HepG2 (cell line): ENCODE data around the gene DDN. TPM values are rescaled to one million over a fixed set of nuclear protein-coding genes. Genes with fewer than 3 reads are reported as not detected.

Experiments used
- ERF ChIP-seq: IDR thresholded peaks from 2 replicates; pipeline ENCODE4 v1.6.1; 2018; ENCODE audit warnings: missing biosample characterization, missing genetic modification reagents
- FOXP4 ChIP-seq: sonication (generic); formaldehyde crosslinking; IDR thresholded peaks from 2 replicates; pipeline ENCODE4 v1.4.0; 2020; ENCODE audit warnings: missing genetic modification reagents
- GABPB1 ChIP-seq: IDR thresholded peaks from 2 replicates; pipeline ENCODE4 v1.6.1; 2016; ENCODE audit warnings: mild to moderate bottlenecking, missing genetic modification reagents, moderate library complexity, missing compliant biosample characterization
- PHF5A ChIP-seq: IDR thresholded peaks from one replicate; pipeline ENCODE4 v1.6.1; 2018; ENCODE audit warnings: low read depth, missing genetic modification reagents; ENCODE audit not compliant: unreplicated experiment
- SMC3 ChIP-seq: IDR thresholded peaks from 2 replicates; pipeline ENCODE4 v1.6.1; 2011; ENCODE audit warnings: low read length, improper control_type of control experiment
- ZNF136 ChIP-seq: sonication (generic); formaldehyde crosslinking; IDR thresholded peaks from 2 replicates; pipeline ENCODE4 v1.8.1; 2022; ENCODE audit warnings: low read depth, mild to moderate bottlenecking, moderate library complexity, missing genetic modification reagents
- ZNF800 ChIP-seq: sonication (generic); formaldehyde crosslinking; IDR thresholded peaks from 2 replicates; pipeline ENCODE4 v1.4.0; 2020; ENCODE audit warnings: missing genetic modification reagents
- polyA plus RNA-seq, 8 experiments: library from polyadenylated mRNA; depleted of rRNA in 3 of 8; stranded (reverse) in 7 of 8; unstranded in 1 of 8; fragments of >200 nt; fragmentation: Illumina TruSeq in 4 of 8; extraction: Trizol in 4 of 8; gene quantifications; 2 replicates each; pipeline versions ENCODE4 v1.2.1 to v1.2.3, GENCODE V29; 2011 to 2016; ENCODE audit warnings: low read depth in 4 of 8, missing spikeins in 1 of 8, mixed read lengths in 1 of 8; ENCODE audit not compliant: insufficient read depth in 1 of 8
- total RNA-seq, 5 experiments: library from RNA; depleted of rRNA; stranded (reverse); fragments of >200 nt; fragmentation: Illumina TruSeq; extraction: Trizol; gene quantifications; 2 replicates each; pipeline ENCODE4 v1.2.3, GENCODE V29; 2016; ENCODE audit warnings: low read depth in 1 of 5
- TF ChIP-seq, protein P1 (sequence below): IDR thresholded peaks from 2 replicates; pipeline ENCODE4 v1.4.0; 2020; ENCODE audit warnings: mild to moderate bottlenecking, missing genetic modification reagents
- TF ChIP-seq, protein P2 (sequence below): sonication (generic); formaldehyde crosslinking; IDR thresholded peaks from 2 replicates; pipeline ENCODE4 v1.8.1; 2023; ENCODE audit warnings: mild to moderate bottlenecking, missing genetic modification reagents, borderline replicate concordance
- TF ChIP-seq, protein P3 (sequence below): sonication (generic); formaldehyde crosslinking; IDR thresholded peaks from one replicate; pipeline ENCODE4 v1.5.1; 2020; ENCODE audit warnings: mild to moderate bottlenecking, missing genetic modification reagents; ENCODE audit errors: not compliant biosample characterization

Gene DDN
- total and polyA plus RNA-seq, 2 of the 13 experiments (the other 11 are each of a cell fraction or from before 2014, with no cell fraction given): 0.24 to 0.53 TPM

GRCh38 chr12:48996794-48997718 lies 2.1 kb downstream of the DDN start (continued):
- TF ChIP-seq ZNF800 (CRISPR knock-in tag) (peak; percentile 33; the same call in 1 of the 2 replicates), SMC3 (peak; percentile 37; the same call in 1 of the 2 replicates), FOXP4 (CRISPR knock-in tag) (0 out of 2 replicates have a peak, but pooled peaks have one; percentile 13), PHF5A (no peak), ZNF136 (CRISPR knock-in tag) (0 out of 2 replicates have a peak, but pooled peaks have one; percentile 42), ERF (CRISPR knock-in tag) (peak; percentile 41; the same call in 1 of the 2 replicates), GABPB1 (CRISPR knock-in tag) (peak; percentile 51; the same call in 1 of the 2 replicates)
- TF ChIP-seq, protein P1, sequence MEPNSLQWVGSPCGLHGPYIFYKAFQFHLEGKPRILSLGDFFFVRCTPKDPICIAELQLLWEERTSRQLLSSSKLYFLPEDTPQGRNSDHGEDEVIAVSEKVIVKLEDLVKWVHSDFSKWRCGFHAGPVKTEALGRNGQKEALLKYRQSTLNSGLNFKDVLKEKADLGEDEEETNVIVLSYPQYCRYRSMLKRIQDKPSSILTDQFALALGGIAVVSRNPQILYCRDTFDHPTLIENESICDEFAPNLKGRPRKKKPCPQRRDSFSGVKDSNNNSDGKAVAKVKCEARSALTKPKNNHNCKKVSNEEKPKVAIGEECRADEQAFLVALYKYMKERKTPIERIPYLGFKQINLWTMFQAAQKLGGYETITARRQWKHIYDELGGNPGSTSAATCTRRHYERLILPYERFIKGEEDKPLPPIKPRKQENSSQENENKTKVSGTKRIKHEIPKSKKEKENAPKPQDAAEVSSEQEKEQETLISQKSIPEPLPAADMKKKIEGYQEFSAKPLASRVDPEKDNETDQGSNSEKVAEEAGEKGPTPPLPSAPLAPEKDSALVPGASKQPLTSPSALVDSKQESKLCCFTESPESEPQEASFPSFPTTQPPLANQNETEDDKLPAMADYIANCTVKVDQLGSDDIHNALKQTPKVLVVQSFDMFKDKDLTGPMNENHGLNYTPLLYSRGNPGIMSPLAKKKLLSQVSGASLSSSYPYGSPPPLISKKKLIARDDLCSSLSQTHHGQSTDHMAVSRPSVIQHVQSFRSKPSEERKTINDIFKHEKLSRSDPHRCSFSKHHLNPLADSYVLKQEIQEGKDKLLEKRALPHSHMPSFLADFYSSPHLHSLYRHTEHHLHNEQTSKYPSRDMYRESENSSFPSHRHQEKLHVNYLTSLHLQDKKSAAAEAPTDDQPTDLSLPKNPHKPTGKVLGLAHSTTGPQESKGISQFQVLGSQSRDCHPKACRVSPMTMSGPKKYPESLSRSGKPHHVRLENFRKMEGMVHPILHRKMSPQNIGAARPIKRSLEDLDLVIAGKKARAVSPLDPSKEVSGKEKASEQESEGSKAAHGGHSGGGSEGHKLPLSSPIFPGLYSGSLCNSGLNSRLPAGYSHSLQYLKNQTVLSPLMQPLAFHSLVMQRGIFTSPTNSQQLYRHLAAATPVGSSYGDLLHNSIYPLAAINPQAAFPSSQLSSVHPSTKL (CRISPR knock-in tag): 0 out of 2 replicates have a peak, but pooled peaks have one; percentile 8
- TF ChIP-seq, protein P2, sequence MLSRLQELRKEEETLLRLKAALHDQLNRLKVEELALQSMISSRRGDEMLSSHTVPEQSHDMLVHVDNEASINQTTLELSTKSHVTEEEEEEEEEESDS: no peak
- TF ChIP-seq, protein P3, sequence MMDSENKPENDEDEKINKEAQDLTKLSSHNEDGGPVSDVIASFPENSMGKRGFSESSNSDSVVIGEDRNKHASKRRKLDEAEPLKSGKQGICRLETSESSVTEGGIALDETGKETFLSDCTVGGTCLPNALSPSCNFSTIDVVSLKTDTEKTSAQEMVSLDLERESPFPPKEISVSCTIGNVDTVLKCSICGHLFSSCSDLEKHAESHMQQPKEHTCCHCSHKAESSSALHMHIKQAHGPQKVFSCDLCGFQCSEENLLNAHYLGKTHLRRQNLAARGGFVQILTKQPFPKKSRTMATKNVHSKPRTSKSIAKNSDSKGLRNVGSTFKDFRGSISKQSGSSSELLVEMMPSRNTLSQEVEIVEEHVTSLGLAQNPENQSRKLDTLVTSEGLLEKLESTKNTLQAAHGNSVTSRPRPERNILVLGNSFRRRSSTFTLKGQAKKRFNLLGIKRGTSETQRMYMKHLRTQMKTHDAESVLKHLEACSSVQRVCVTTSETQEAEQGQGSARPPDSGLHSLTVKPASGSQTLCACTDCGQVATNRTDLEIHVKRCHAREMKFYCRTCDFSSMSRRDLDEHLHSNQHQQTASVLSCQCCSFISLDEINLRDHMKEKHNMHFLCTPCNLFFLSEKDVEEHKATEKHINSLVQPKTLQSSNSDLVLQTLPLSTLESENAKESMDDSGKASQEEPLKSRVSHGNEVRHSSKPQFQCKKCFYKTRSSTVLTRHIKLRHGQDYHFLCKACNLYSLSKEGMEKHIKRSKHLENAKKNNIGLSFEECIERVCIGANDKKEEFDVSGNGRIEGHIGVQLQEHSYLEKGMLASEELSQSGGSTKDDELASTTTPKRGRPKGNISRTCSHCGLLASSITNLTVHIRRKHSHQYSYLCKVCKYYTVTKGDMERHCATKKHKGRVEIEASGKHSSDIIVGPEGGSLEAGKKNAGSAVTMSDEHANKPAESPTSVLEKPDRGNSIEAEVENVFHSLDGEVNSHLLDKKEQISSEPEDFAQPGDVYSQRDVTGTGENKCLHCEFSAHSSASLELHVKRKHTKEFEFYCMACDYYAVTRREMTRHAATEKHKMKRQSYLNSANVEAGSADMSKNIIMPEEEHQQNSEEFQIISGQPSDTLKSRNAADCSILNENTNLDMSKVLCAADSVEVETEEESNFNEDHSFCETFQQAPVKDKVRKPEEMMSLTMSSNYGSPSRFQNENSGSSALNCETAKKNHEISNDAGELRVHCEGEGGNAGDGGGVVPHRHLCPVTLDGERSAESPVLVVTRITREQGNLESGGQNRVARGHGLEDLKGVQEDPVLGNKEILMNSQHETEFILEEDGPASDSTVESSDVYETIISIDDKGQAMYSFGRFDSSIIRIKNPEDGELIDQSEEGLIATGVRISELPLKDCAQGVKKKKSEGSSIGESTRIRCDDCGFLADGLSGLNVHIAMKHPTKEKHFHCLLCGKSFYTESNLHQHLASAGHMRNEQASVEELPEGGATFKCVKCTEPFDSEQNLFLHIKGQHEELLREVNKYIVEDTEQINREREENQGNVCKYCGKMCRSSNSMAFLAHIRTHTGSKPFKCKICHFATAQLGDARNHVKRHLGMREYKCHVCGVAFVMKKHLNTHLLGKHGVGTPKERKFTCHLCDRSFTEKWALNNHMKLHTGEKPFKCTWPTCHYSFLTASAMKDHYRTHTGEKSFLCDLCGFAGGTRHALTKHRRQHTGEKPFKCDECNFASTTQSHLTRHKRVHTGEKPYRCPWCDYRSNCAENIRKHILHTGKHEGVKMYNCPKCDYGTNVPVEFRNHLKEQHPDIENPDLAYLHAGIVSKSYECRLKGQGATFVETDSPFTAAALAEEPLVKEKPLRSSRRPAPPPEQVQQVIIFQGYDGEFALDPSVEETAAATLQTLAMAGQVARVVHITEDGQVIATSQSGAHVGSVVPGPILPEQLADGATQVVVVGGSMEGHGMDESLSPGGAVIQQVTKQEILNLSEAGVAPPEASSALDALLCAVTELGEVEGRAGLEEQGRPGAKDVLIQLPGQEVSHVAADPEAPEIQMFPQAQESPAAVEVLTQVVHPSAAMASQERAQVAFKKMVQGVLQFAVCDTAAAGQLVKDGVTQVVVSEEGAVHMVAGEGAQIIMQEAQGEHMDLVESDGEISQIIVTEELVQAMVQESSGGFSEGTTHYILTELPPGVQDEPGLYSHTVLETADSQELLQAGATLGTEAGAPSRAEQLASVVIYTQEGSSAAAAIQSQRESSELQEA (CRISPR knock-in tag): peak; percentile 41
